Posterior vena cava (tissue), 2 donors: ENCODE measurements around the gene NGRN. TPM values are rescaled to one million over a fixed set of nuclear protein-coding genes. Genes with fewer than 3 reads are reported as not detected.
"Not testable (repeated sequence)": the region's sequence is repeated elsewhere in the genome, so short reads cannot be mapped to it uniquely, and the experiment has no call there.

ENCODE experiments used
- DNase-seq: peaks from one replicate; pipeline ENCODE4 v3.0.0-alpha.2; 2020; ENCODE audit warnings: low spot score
- intact Hi-C, 2 donors: fragments of 100-400 bp; cut with DNase I; formaldehyde crosslinking; loops; one replicate each; pipeline versions ENCODE4 v1.14.1 to v1.14.2; 2022 to 2023
- total RNA-seq, 2 donors: library from RNA; stranded (reverse); fragmentation: NEBNext Ultra II Directional; extraction: Animal tissue kit (Norgen Biotek cat#: 25700); gene quantifications; one replicate each; pipeline ENCODE4 v1.2.1, GENCODE V29; 2021
- donor health status: DM: yes; HTN: yes; CAD: no.
- donor health status: DM: yes; HTN: yes; CAD: no.

NGRN gene
- total RNA-seq, 2 donors from 2014 or later = 81.6 to 89.7 TPM

DNA sequence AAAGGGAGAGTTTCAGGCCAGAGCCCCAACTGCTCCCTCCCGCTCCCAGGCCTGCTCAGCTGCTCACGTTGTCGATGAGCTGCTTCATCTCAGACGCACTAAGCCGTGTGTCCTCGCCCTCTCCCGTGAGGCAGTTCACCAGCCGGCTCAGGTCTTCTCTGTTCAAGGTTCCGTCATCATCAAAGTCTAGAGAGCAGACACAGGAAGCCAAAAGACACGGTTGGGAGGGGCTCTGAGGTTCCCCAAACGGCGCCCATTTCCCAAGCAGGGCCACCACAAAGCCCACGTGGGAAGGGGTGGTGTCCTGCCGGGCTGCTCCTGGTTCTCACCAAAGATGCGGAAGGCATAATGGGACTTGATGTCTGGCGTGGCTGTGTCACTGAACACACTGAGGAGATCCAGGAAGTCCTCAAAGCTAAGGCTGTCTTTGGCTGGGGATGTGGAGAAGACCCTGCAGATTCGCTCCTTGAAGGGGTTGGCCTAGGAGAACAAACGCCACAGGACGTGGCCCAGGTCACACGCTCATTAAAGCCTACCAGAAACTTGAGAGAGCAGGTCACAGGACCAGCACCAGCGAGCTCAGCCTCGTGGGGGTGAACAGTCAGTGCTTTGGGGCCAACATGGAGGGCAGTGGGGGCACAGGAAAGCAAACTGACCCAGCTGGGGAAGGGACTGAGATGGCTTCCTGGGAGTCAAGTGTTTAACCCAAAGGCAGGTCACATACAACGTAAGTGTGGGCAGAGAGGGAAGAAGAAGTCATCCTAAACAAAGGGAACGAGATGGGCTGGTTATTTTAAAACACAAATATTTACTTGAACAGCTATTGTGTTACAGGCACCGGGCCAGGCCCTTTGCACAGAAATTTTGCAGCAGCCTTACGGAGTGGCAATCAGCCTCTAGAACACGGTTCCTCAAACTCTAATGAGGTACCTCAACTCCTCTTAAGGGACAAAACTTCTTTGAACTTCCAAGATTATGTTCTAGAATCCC, 34.1 kb upstream of the NGRN start:
- DNase-seq = no peak
- intact Hi-C loops = loop anchor here in 1 of 2 donors (10.0 kb wide), 1 partner anchor 477 kb away; the partner anchor contains the start of gene MESP1

DNA sequence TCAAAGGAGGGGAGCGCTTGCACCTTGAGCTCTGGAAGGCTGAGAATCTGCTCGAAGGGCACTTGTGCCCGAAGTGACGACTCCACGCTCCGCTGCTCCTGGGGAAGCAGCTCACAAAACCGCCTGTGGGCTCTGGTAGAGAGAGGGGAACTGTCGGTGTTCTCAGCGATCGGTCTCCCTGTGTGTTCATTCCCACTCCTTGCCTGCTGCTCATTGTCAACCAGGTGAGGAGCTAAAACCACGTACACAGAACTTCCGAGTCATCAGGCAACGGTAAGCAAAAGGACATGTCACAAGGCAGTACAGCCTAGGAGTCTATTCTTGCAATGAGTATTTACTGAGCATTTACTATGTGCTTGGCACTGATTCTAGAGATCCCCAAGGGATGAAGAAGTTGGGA, 33.3 kb upstream of the NGRN start:
- DNase-seq = no peak
- intact Hi-C loops = loop anchor here in 1 of 2 donors (10.0 kb wide), 1 partner anchor 477 kb away; the partner anchor contains the start of gene MESP1

GRCh38 chr15:90232941-90233386, 32.5 kb upstream of the NGRN start:
- intact Hi-C loops = loop anchor here in 1 of 2 donors (10.0 kb wide), 1 partner anchor 478 kb away; the partner anchor contains the start of gene MESP1
- DNase-seq = no peak

- DNase-seq = peak; percentile 99
- intact Hi-C loops = loop anchor here in 1 of 2 donors (10.0 kb wide), 1 partner anchor 479 kb away; the partner anchor contains the start of gene MESP1
Measured at GRCh38 chr15:90233387-90234095, 31.9 kb upstream of the NGRN start, which contains the start of gene CIB1. CIB1 (minus strand) TSS chr15:90233941; CDS start chr15:90233885, 56 bp downstream.

GRCh38 chr15:90234096-90234988, 31.1 kb upstream of the NGRN start, which contains the start of gene GDPGP1:
GDPGP1 (plus strand) TSS chr15:90234209; CDS start chr15:90240909, 6,700 bp downstream.
- intact Hi-C loops = loop anchor here in 1 of 2 donors (10.0 kb wide), 1 partner anchor 480 kb away; the partner anchor contains the start of gene MESP1
- DNase-seq = no peak

GRCh38 chr15:90239371-90239770, 26.1 kb upstream of the NGRN start:
- intact Hi-C loops = loop anchor here in 1 of 2 donors (10.0 kb wide), 1 partner anchor 485 kb away; the partner anchor contains the start of gene MESP1
- DNase-seq = no peak

GRCh38 chr15:90240856-90241255, 24.6 kb upstream of the NGRN start:
- DNase-seq = no peak
- intact Hi-C loops = no loop called here

- intact Hi-C loops = no loop called here
- no peak for DNase-seq
Measured at GRCh38 chr15:90241343-90242192, 23.9 kb upstream of the NGRN start.

GRCh38 chr15:90243943-90244639, 21.4 kb upstream of the NGRN start:
- DNase-seq = no peak
- intact Hi-C loops = no loop called here

DNA sequence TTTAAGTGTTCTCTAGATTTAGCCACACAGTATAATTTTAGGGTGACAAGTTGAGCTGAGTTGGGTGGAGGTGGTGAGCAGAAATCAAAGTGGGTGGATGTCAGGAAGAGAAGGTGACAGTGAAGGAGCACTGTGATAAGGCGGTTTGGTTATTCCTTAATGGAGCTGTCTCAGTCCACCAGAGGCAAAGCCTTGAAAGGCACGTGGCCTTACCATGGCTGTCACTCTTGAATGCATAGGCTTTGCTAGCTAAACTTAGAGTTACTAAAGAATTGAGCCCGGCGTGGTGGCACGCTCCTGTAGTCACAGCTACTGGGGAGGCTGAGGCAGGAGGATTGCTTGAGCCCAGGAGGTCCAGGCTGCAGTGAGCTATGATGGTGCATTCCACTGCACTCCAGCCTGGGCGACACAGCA, 16.7 kb upstream of the NGRN start:
- DNase-seq = no peak
- intact Hi-C loops = no loop called here

GRCh38 chr15:90249203-90249863, 16.1 kb upstream of the NGRN start, which contains the start of gene TTLL13:
TTLL13 (plus strand) TSS chr15:90249556; CDS start chr15:90250631, 1,075 bp downstream.
- intact Hi-C loops = no loop called here
- DNase-seq = peak; percentile 98

DNA sequence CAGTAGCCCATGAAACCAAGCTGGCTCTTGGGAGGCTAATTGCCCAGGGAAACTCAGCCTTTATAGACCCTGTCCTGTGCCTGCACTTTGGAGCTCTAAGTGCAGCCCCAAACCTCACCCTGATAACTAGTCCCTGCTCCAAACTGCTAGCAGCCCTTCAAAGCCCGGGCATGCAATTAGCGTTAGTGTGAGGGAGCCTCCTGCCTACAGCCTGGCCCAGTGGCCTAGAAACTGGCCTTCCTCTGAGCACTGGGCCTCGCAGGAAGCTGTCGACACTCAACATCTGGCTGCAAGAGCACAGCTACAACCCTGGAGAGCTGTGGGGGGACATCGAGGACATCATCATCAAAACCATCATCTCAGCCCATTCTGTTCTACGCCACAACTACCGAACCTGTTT, 7.7 kb upstream of the NGRN start:
- intact Hi-C loops = no loop called here
- peak; percentile 24 for DNase-seq

DNA sequence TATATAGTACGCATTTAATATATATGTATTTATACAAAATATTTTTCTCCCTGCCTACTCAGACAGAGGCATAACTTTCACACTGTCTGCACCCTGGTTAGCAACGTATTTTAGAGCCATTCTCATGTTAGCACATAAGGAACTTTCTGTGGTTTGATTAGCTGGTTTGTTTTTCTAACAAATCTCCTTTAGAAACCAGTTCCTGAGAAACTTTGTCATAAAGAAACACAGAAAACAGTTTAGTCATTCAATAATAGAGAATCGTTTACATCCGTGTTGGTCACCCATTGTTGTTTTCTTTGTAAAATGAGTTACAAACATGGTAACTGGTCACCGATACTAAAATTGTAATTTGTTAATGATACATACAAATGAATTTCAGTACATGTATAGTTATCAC, 5.9 kb upstream of the NGRN start:
- intact Hi-C loops = no loop called here
- DNase-seq = no peak

GRCh38 chr15:90260731-90261130, 4.7 kb upstream of the NGRN start:
- DNase-seq, intact Hi-C loops: not testable (repeated sequence)

DNA sequence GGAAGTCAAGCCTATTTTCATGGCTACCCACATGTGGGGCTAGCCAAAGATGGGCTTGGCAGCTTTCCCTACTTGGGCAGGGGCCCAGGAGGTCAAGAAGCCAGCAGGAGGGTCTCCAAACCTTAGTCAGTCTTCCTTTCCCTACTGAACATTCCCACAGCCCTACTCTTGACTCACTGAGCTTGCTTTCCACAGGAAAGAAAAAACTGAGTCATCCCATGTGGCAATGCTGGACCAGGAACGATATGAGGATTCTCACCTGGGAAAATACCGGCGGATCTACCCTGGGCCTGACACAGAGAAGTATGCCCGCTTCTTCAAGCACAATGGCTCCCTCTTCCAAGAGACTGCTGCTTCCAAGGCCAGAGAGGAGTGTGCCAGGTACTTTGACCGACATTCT, 3.7 kb upstream of the NGRN start:
- DNase-seq = peak; percentile 43
- intact Hi-C loops = no loop called here

DNA sequence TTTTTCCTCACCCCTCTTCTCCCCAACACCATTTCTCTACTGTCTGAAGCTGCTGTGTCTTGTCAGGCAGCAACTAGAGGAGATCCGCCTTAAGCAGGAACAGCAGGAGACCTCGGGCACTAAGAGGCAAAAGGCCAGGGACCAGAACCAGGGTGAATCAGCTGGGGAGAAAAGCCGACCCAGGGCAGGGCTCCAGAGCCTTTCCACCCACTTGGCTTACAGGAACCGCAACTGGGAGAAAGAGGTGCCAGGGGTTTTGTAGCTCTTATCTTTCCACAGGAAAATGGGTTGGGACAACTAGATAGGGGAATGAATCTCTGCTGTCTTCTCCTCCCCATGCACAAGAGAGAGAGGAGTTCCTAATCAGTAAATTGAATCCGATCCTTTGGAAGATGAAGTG, 3.0 kb upstream of the NGRN start:
- intact Hi-C loops = no loop called here
- peak; percentile 34 for DNase-seq
